Measurements from ENCODE around the gene BROX.

BROX gene

DNA sequence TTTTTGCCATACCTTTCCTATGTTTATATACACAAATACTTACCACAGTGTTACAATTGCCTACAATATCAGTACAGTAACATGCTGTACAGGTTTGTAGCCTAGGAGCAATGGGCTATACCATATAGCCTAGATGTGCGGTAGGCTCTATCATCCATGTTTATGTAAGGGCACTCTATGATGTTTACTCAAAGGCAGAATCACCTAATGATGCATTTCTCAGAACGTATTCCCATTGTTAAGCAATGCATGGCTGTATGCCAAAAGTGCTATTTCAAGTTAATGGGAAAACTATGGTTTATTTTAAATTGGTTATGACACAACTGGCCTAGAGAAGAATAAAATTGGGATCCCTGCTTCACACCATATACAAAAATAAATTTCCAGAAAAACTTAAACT, 65.6 kb downstream of the BROX start:
- no peak for DNase-seq (ENCODE audit: low spot score)

DNA sequence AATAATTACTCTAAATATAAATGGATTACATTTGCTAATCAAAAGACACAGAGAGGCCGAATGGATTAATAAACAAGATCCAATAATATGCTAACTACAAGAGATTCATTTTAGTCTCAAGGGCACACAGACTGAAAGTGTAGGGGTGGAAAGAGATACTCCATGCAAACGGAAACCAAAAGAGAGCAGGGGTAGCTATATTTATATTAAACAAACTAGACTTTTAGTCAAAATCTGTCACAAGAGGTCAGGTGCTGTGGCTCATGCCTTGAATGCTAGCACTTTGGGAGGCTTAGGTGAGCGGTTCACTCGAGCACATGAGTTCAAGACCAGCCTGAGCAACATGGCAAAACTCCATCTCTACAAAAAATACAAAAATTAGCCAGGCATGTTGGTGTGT, 68.9 kb downstream of the BROX start:
- DNase-seq (ENCODE audit: low spot score): no peak

DNA sequence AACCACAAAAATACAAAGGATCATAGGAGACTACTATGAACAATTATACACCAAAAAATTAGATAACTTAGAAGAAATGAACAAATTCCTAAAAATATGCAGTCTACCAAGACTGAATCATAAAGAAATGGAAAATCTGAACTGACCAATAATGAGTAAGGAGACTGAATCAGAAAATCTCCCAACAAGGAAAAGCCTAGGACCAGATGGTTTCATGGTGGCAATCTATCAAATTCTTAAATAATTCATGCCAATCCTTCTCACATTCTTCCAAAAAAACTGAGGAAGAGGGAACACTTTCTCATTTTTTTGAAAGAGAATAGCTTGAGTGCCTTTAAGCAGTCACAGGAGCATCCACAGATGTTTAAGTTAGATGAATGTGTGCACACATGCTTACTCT, 70.7 kb downstream of the BROX start:
- DNase-seq (ENCODE audit: low spot score): no peak

DNA sequence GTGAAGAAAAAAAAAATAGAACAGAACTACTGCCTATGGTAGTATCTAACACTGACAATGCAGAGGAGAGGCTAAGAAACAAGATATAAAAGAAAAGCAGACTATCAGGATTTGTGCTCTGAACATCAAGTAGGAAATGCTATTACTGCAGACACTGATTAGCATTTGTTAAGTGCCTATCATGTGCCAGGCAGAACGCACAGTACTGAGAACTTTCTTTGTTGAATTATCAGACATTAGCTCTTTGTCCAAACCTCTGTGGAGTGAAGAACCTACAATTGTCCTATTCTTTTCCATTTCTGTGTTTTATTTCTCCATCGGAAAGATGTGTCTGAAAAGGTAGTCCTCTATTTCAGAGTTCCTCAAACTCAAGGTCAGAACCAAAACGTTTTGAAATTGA, 72.0 kb downstream of the BROX start:
- DNase-seq (ENCODE audit: low spot score): no peak

Data from HuH-7 (cell line).